H9 (cell line): Measurements from ENCODE around the gene TBC1D9. TPM values are rescaled to one million over a fixed set of nuclear protein-coding genes. Genes with fewer than 3 reads are reported as not detected.

Source experiments
- DNase-seq: peaks from one replicate; pipeline ENCODE4 v3.0.0-alpha.2; 2017
- H2AFZ ChIP-seq: one replicate; pipeline ENCODE4 v1.6.1; 2013; ENCODE audit warnings: mild to moderate bottlenecking, low read length, control low read depth, moderate library complexity
- H2AK5ac ChIP-seq: 2 replicates; pipeline ENCODE4 v1.6.1; 2013; ENCODE audit warnings: low read length, control low read depth, mixed read lengths; ENCODE audit not compliant: insufficient read length
- H2BK120ac ChIP-seq: one replicate; pipeline ENCODE4 v1.6.1; 2013; ENCODE audit warnings: low read depth, mild to moderate bottlenecking, low read length, control low read depth, inconsistent platforms; ENCODE audit not compliant: poor library complexity, severe bottlenecking
- H2BK12ac ChIP-seq: 2 replicates; pipeline ENCODE4 v1.6.1; 2013; ENCODE audit warnings: low read length, control low read depth, mixed read lengths, low read depth; ENCODE audit not compliant: insufficient read length
- H2BK15ac ChIP-seq: 2 replicates; pipeline ENCODE4 v1.6.1; 2013; ENCODE audit warnings: low read depth, low read length, control low read depth
- H2BK20ac ChIP-seq: one replicate; pipeline ENCODE4 v1.6.1; 2013; ENCODE audit warnings: low read depth, mild to moderate bottlenecking, low read length, control low read depth, inconsistent platforms; ENCODE audit not compliant: poor library complexity, severe bottlenecking
- H2BK5ac ChIP-seq: 2 replicates; pipeline ENCODE4 v1.6.1; 2013; ENCODE audit warnings: low read length, control low read depth, mixed read lengths; ENCODE audit not compliant: insufficient read length
- H3K14ac ChIP-seq: 2 replicates; pipeline ENCODE4 v1.6.1; 2013; ENCODE audit warnings: low read length, control low read depth; ENCODE audit not compliant: insufficient read depth
- H3K18ac ChIP-seq: 2 replicates; pipeline ENCODE4 v1.6.1; 2013; ENCODE audit warnings: low read depth, mild to moderate bottlenecking, mixed read lengths, low read length, control low read depth; ENCODE audit not compliant: insufficient read length
- H3K23ac ChIP-seq: 2 replicates; pipeline ENCODE4 v1.6.1; 2013; ENCODE audit warnings: low read length, control low read depth, mixed read lengths, low read depth; ENCODE audit not compliant: insufficient read length
- H3K23me2 ChIP-seq: 2 replicates; pipeline ENCODE4 v1.6.1; 2013; ENCODE audit warnings: low read depth, mild to moderate bottlenecking, mixed read lengths, low read length, control low read depth; ENCODE audit not compliant: insufficient read length, poor library complexity, severe bottlenecking
- H3K27ac ChIP-seq: 2 replicates; pipeline ENCODE4 v1.5.1; 2013; ENCODE audit warnings: low read length, control low read depth, mixed read lengths, low read depth; ENCODE audit not compliant: insufficient read length
- H3K27me3 ChIP-seq: 2 replicates; pipeline ENCODE4 v1.6.1; 2013; ENCODE audit warnings: low read length, control low read depth, inconsistent platforms; ENCODE audit not compliant: insufficient read depth
- H3K4ac ChIP-seq: 2 replicates; pipeline ENCODE4 v1.6.1; 2013; ENCODE audit warnings: low read depth, mild to moderate bottlenecking, control low read depth, inconsistent platforms, low read length, moderate library complexity
- H3K4me1 ChIP-seq: 2 replicates; pipeline ENCODE4 v1.6.1; 2013; ENCODE audit warnings: low read length, control low read depth, inconsistent platforms; ENCODE audit not compliant: insufficient read depth
- H3K4me2 ChIP-seq: 2 replicates; pipeline ENCODE4 v1.6.1; 2013; ENCODE audit warnings: low read length, control low read depth, mixed read lengths; ENCODE audit not compliant: insufficient read length, insufficient read depth
- H3K56ac ChIP-seq: 2 replicates; pipeline ENCODE4 v1.6.1; 2013; ENCODE audit warnings: low read depth, mild to moderate bottlenecking, mixed read lengths, low read length, control low read depth; ENCODE audit not compliant: insufficient read length
- H3K79me1 ChIP-seq: 2 replicates; pipeline ENCODE4 v1.6.1; 2013; ENCODE audit warnings: low read depth, mild to moderate bottlenecking, moderate library complexity, low read length, control low read depth, inconsistent platforms; ENCODE audit not compliant: insufficient read depth, poor library complexity, severe bottlenecking
- H3K79me2 ChIP-seq: 2 replicates; pipeline ENCODE4 v1.6.1; 2013; ENCODE audit warnings: low read length, control low read depth, inconsistent platforms; ENCODE audit not compliant: insufficient read depth
- H3K9ac ChIP-seq: 2 replicates; pipeline ENCODE4 v1.6.1; 2013; ENCODE audit warnings: low read length, control low read depth, mixed read lengths; ENCODE audit not compliant: insufficient read length; ENCODE audit errors: extremely low read depth
- H3K9me3 ChIP-seq: one replicate; pipeline ENCODE4 v1.6.1; 2013; ENCODE audit warnings: low read depth, low read length, inconsistent platforms; ENCODE audit not compliant: control insufficient read depth
- H3T11ph ChIP-seq: one replicate; pipeline ENCODE4 v1.6.1; 2013; ENCODE audit warnings: mild to moderate bottlenecking, low read length, control low read depth, inconsistent platforms
- H4K20me1 ChIP-seq: one replicate; pipeline ENCODE4 v1.6.1; 2013; ENCODE audit not compliant: control insufficient read depth, insufficient read length, insufficient read depth
- H4K5ac ChIP-seq: 2 replicates; pipeline ENCODE4 v1.6.1; 2013; ENCODE audit warnings: low read depth, mild to moderate bottlenecking, mixed read lengths, low read length, control low read depth; ENCODE audit not compliant: insufficient read length
- H4K8ac ChIP-seq: replicated peaks from 2 replicates; pipeline ENCODE4 v1.6.1; 2013; ENCODE audit warnings: low read length, control low read depth, mixed read lengths, low read depth; ENCODE audit not compliant: insufficient read length
- H4K91ac ChIP-seq: 2 replicates; pipeline ENCODE4 v1.6.1; 2013; ENCODE audit warnings: low read depth, mild to moderate bottlenecking, moderate library complexity, mixed read lengths, low read length, control low read depth; ENCODE audit not compliant: insufficient read length
- H3K27ac Mint-ChIP-seq, 3 experiments: 2 replicates in 2 of 3; 3 replicates in 1 of 3; pipeline ENCODE4 v1.8.0; 2020 to 2021; ENCODE audit warnings: mixed read lengths in 3 of 3, mild to moderate bottlenecking in 1 of 3, moderate library complexity in 1 of 3
- H3K27me3 Mint-ChIP-seq: 2 replicates; pipeline ENCODE4 v1.8.0; 2021; ENCODE audit warnings: low read depth, mild to moderate bottlenecking, moderate library complexity, mixed read lengths
- H3K36me3 Mint-ChIP-seq, 3 experiments: 2 replicates in 2 of 3; 3 replicates in 1 of 3; pipeline ENCODE4 v1.8.0; 2020 to 2021; ENCODE audit warnings: low read depth in 3 of 3, mixed read lengths in 3 of 3; ENCODE audit not compliant: insufficient read depth in 1 of 3
- H3K4me1 Mint-ChIP-seq, 2 experiments: 2 replicates each; pipeline ENCODE4 v1.8.0; 2020; ENCODE audit warnings: mixed read lengths in 2 of 2
- H3K4me3 Mint-ChIP-seq, 2 experiments: 2 replicates in 1 of 2; 3 replicates in 1 of 2; pipeline ENCODE4 v1.8.0; 2020 to 2021; ENCODE audit warnings: mild to moderate bottlenecking in 2 of 2, mixed read lengths in 2 of 2, moderate library complexity in 1 of 2
- H3K9me3 Mint-ChIP-seq, 2 experiments: 2 replicates in 1 of 2; 3 replicates in 1 of 2; pipeline ENCODE4 v1.8.0; 2020; ENCODE audit warnings: mild to moderate bottlenecking in 2 of 2, mixed read lengths in 2 of 2, moderate library complexity in 1 of 2
- WGBS: extraction: QIAGEN DNeasy Blood & Tissue Kit; methylation state at CpG from one replicate; pipeline ENCODE4 v1.1.7; 2013; ENCODE audit warnings: missing lambda C conversion rate, low lambda C conversion rate, mixed read lengths; ENCODE audit not compliant: insufficient read length; ENCODE audit errors: extremely low coverage; 5-methylcytosine and 5-hydroxymethylcytosine counted together
- total RNA-seq: library from RNA; stranded (reverse); gene quantifications from 2 replicates; pipeline ENCODE4 v1.2.1, GENCODE V29; 2021
- TF ChIP-seq, protein P1 (sequence below): fragments of 200-600 bp; sonication (generic); conservative IDR thresholded peaks from 3 replicates; pipeline ENCODE4 v1.8.0; 2021; ENCODE audit warnings: antibody characterized with exemption, mild to moderate bottlenecking

The TBC1D9 gene
- total RNA-seq, 1 experiment from 2014 or later = 0.63 TPM

DNA sequence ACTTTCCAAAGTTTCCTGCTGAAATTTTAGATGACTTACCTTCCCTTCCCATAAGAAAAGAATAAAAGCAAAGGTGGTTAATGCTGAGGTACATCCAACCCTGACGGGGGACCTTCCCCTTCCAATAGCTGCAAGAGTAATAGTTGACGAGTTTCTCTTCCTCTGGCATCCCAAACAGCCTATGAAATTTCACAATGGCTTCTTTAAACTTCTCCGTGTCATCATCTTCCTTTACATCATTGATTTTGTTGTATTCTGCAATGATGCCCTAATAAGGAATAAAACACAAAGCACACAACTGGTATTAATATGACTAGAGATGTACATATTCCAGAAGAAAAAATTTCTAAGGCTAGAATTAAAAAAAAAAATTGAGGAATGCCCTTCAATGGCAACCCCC is 76.6 kb downstream of the TBC1D9 start:
- H3K4me1 Mint-ChIP-seq = no peaks in the 10 kb centered on the region
- H4K20me1 ChIP-seq = no peaks in the 10 kb centered on the region
- WGBS = no CpG with 5 or more reads among the region's 3 CpGs
- H3K9me3 ChIP-seq = no peaks in the 10 kb centered on the region
- no peak overlapping the region for H3K27ac Mint-ChIP-seq
- no peaks in the 10 kb centered on the region for H3K23me2 ChIP-seq
- no peak overlapping the region for H2BK120ac ChIP-seq
- H3K4me1 ChIP-seq = no peaks in the 10 kb centered on the region
- no peak overlapping the region for H3K27ac ChIP-seq
- no peak overlapping the region for H3K14ac ChIP-seq
- H3K27me3 Mint-ChIP-seq = peaks cover 3% of the 10 kb centered on the region; the same call in 1 of the 2 replicates
- no peak overlapping the region for H3K4me3 Mint-ChIP-seq
- H3K79me2 ChIP-seq = no peaks in the 10 kb centered on the region
- H4K5ac ChIP-seq = no peak overlapping the region
- no peak overlapping the region for H3T11ph ChIP-seq
- no peak overlapping the region for H2BK12ac ChIP-seq
- H3K4me2 ChIP-seq = no peak overlapping the region
- H3K23ac ChIP-seq = no peak overlapping the region
- no peak overlapping the region for H4K8ac ChIP-seq
- no peak overlapping the region for H4K91ac ChIP-seq
- TF ChIP-seq, protein P1, sequence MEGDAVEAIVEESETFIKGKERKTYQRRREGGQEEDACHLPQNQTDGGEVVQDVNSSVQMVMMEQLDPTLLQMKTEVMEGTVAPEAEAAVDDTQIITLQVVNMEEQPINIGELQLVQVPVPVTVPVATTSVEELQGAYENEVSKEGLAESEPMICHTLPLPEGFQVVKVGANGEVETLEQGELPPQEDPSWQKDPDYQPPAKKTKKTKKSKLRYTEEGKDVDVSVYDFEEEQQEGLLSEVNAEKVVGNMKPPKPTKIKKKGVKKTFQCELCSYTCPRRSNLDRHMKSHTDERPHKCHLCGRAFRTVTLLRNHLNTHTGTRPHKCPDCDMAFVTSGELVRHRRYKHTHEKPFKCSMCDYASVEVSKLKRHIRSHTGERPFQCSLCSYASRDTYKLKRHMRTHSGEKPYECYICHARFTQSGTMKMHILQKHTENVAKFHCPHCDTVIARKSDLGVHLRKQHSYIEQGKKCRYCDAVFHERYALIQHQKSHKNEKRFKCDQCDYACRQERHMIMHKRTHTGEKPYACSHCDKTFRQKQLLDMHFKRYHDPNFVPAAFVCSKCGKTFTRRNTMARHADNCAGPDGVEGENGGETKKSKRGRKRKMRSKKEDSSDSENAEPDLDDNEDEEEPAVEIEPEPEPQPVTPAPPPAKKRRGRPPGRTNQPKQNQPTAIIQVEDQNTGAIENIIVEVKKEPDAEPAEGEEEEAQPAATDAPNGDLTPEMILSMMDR = no peak
- no peak overlapping the region for H2BK20ac ChIP-seq
- no peak overlapping the region for H3K4ac ChIP-seq
- no peak overlapping the region for H2BK5ac ChIP-seq
- no peak for DNase-seq
- H3K9ac ChIP-seq = no peak overlapping the region
- no peak overlapping the region for H2AFZ ChIP-seq
- no peaks in the 10 kb centered on the region for H3K79me1 ChIP-seq
- no peak overlapping the region for H3K18ac ChIP-seq
- H2BK15ac ChIP-seq = no peak overlapping the region
- no peak overlapping the region for H2AK5ac ChIP-seq
- H3K9me3 Mint-ChIP-seq = no peaks in the 10 kb centered on the region
- no peaks in the 10 kb centered on the region for H3K36me3 Mint-ChIP-seq
- H3K56ac ChIP-seq = no peak overlapping the region
- H3K27me3 ChIP-seq = no peaks in the 10 kb centered on the region
